Islet of Langerhans (tissue), 1 donor: Measurements from ENCODE around the gene POFUT1.
"Not testable (repeated sequence)": the region's sequence is repeated elsewhere in the genome, so short reads cannot be mapped to it uniquely, and the experiment has no call there.

ENCODE experiments used
- FAIRE-seq: peaks from one replicate; lab custom pipeline; 2011; peaks lifted over from hg19 to GRCh38; lab: Jason Lieb, UNC

Gene POFUT1

GRCh38 chr20:32189691-32190615 lies 17.7 kb upstream of the POFUT1 start:
- no peak for FAIRE-seq

DNA sequence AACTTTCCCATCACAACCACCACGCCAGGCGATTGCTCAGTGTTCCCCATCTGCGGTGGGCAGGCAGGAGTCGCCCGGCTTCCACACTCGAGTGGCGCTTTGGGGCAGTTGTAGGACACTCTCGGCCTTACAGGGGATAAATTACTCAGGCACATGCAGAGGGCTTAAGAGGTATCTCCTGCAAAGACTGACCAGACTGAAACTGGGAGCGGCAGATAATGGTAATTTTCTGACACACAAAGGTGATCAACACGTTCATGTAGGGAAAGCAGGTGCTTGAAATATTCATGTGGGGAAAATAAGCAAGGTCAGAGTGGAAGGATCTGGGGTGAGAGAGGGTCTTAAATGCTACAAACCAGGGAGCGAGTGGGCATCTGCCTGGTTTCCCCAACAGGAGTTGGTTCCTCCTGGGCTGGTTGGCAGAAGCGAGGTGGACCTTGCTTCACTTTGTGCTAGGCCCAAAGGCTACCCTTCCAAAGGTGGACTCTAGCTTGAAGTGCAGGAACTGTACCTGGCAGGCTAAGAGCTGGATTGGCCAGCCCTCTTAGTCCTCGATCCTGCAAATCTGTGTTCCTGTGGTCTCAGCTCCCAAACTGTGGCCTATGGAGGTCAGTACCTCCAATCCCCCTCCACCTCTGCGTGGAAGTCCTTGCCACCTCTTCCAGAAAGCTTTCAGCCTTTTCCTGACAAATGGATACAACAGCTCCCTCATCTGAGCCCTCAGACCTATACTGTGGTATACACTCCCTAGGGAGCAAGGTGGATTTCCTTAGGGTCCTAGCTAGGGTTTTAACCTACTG lies 16.9 kb upstream of the POFUT1 start:
- no peak for FAIRE-seq

DNA sequence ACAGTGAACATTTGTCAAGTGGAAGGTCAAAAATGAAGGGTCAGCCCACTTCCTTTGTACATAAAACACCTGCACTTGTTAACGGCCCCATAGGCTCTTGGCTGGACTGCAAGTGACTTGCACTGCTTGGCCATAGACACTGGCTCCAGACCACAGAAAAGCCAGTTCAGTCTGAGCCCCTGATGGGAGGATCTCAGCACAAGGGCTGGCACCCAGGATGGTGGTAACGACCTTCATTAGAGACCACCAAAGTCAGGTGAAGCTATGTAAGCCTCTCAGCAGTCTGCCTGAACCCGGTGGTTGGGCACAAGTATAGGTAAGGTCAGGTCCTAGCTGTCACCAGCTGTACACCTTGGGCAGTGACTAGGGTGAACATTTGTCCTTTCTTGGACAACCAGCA lies 16.3 kb upstream of the POFUT1 start:
- no peak for FAIRE-seq

- FAIRE-seq = no peak
These were observed 15.8 kb upstream of the POFUT1 start for GRCh38 chr20:32191873-32192272.

GRCh38 chr20:32192698-32193097 lies 15.0 kb upstream of the POFUT1 start:
- FAIRE-seq = no peak

- not testable (repeated sequence) for FAIRE-seq
These were observed 14.3 kb upstream of the POFUT1 start for GRCh38 chr20:32193336-32193735.

GRCh38 chr20:32193996-32194395 lies 13.7 kb upstream of the POFUT1 start:
- FAIRE-seq = no peak

GRCh38 chr20:32195581-32195980 lies 12.1 kb upstream of the POFUT1 start:
- FAIRE-seq = peak; percentile 90

- FAIRE-seq = not testable (repeated sequence)
These were observed 11.1 kb upstream of the POFUT1 start for GRCh38 chr20:32196613-32197012.

DNA sequence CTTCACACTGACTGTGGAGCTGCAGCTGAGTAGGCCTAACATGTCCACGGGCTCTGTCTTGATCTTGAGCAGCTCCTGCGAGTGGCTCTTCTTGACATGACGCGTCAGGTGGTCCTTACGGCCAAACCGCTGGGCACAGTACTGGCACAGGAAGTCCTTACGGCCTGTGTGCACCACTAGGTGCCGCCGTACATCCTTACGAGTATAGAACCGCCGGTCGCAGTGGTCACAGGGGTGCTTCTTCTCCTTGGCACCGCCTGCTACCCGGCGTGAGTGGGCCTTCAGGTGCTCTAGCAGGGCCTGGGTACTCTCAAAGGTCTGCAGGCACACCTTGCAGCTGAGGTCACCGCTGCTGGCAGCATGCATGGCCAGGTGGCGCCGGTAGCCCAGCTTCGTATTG lies 10.5 kb upstream of the POFUT1 start:
- FAIRE-seq = not testable (repeated sequence)

- FAIRE-seq = no peak
These were observed 8.7 kb upstream of the POFUT1 start for GRCh38 chr20:32199006-32199405.

GRCh38 chr20:32201296-32201976 lies 6.2 kb upstream of the POFUT1 start:
- no peak for FAIRE-seq

GRCh38 chr20:32201977-32202363 lies 5.7 kb upstream of the POFUT1 start:
- no peak for FAIRE-seq

GRCh38 chr20:32203356-32204204 lies 4.1 kb upstream of the POFUT1 start:
- no peak for FAIRE-seq

DNA sequence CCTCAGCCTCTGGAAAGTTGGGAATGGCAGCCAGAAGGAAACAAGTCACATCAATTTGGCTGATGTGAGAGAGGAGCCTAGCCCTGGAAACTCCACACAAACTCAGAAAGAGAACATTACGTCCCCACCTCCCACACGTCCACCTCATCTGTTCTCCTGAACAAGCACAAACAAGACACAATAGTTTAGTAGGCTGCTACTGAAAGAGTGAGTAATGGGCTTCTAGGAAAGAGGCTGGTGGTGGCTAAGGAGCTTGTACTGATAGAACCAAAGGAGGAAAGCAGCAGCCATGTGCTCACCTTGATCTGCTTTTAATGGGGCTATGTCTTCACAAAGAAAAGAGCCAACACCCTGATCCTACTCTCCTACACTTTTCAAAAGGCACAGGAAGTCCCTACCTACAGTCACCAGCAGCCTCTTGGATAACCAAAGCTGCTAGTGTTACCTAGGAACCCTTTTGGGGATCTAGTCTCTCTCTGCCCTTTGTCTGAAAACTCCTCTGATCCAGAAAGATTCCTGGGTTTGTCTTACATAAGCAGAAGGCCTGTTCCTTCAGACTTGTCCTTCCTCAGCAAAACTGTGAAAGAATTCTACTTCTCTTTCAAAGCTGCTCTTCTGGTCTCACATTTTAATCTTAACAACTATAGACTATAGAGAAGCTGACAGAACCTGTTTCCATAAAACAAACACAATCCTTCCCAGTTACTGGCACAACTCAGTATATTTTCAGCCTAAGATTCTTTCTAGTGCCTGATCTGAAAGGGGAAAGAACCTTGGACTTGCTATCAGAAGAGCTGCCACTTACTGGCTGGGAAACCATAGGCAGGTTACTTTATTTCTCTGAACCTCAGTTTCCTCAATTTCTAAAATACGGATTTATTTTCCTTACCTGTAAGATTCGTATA lies 3.2 kb upstream of the POFUT1 start:
- FAIRE-seq = no peak

GRCh38 chr20:32205110-32205842 lies 2.4 kb upstream of the POFUT1 start:
- no peak for FAIRE-seq

DNA sequence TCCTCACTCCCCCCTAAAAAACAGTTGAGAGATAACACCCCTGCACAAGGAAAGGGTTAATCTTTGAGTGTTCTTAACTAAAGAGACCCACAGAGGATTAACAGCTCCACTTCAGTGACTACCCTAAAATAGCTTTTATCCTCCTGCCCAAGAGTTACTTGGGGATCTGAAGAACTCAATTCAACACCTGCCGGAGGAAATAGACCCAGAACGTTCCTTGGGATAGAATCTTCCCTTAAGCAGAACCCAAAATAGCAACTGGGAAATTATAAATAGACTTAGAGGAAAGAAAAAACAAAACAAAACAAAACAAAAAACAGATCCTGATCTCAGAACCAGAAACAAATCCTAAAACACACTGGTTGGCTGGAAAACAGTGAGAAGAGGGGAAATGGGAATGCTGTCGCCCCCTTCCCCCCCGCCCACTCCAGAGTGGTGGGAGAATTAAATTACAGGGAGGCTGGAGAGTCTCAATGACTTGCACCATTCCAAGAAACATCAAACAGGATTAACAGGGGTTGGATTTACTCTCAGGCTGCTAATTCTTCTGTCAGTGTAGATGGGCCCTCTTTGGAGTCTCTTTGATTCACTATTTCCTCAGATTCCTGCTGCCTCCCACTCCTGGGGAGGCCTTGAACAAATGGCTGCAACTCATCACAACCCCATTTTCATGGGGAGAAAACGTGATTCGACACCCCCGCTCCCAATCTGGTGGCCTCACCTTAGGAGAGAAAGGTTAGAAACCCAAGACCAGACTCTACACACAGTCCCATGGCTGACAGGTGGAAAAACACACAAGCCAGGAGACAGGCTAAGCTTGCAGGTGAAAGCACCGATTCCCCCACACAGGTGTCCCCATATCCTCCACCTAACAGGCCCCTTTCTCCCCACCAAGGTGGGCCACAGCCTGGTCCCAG lies 1.6 kb upstream of the POFUT1 start:
- no peak for FAIRE-seq

DNA sequence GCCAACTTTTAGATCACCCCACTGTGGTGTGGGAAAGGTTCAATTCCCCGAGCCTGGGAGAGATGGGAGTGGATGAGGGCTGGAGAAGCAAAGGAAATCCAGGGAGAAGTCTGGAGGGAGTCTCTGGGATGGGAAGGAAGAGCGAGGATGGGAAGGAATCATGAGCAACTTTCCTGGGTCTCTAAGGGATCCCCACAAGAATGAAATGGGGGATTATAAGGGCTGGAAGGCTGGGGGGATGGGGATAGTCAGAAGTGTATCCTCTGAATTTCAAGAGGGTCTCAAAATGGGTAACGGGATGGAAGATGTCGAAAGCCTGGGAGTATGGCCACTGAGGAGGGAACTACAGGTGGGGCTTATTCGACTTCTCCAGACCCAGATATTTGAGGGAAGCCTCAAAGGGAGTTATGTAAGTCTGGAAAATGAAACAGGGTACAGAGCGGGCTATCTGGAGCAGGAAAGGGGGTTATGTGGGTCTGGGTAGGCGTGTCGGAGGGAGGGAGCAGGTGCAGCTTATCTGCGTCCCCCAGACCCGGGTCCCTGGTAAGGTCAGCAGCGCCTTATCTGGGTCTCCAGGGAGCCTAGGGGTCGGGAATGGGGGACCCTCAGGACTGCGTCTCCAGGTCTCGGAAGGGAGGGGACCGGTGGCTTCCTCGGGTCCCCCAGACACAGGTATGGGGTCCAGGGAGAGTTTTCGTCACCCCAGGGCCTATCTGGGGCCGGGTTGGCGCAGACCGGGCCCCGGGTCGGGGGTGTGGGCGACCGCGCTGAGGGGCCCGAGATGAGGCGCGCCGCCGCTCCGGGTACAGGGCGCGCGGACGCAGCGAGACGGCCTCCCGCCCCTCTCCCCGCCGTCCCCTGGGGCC lies 687 bp upstream of the POFUT1 start:
- FAIRE-seq = no peak
